IMR-90 (cell line): ENCODE measurements around the gene SLC9A9.

Experiments used
- BHLHE40 ChIP-seq: fragments of 150-350 bp; IDR thresholded peaks from 2 replicates; pipeline ENCODE4 v1.6.1; 2016; ENCODE audit warnings: mild to moderate bottlenecking, low read depth, low read length
- CEBPB ChIP-seq: IDR thresholded peaks from 2 replicates; pipeline ENCODE4 v1.6.1; 2012; ENCODE audit warnings: low read depth, low read length, improper control_type of control experiment
- CHD1 ChIP-seq: IDR thresholded peaks from 2 replicates; pipeline ENCODE4 v1.6.1; 2012; ENCODE audit warnings: low read depth, low read length, improper control_type of control experiment
- MAZ ChIP-seq: IDR thresholded peaks from 2 replicates; pipeline ENCODE4 v1.6.1; 2012; ENCODE audit warnings: low read depth, mild to moderate bottlenecking, low read length, improper control_type of control experiment, moderate library complexity, borderline replicate concordance
- POLR2A ChIP-seq: IDR thresholded peaks from 2 replicates; pipeline ENCODE4 v1.6.1; 2012; ENCODE audit warnings: mild to moderate bottlenecking, low read depth, low read length
- RAD21 ChIP-seq: IDR thresholded peaks from 2 replicates; pipeline ENCODE4 v1.6.1; 2012; ENCODE audit warnings: low read length, improper control_type of control experiment
- TF ChIP-seq, protein P1 (sequence below): conservative IDR thresholded peaks from 2 replicates; pipeline ENCODE4 v1.5.1; 2012; ENCODE audit warnings: mild to moderate bottlenecking, low read depth, low read length, improper control_type of control experiment

DNA sequence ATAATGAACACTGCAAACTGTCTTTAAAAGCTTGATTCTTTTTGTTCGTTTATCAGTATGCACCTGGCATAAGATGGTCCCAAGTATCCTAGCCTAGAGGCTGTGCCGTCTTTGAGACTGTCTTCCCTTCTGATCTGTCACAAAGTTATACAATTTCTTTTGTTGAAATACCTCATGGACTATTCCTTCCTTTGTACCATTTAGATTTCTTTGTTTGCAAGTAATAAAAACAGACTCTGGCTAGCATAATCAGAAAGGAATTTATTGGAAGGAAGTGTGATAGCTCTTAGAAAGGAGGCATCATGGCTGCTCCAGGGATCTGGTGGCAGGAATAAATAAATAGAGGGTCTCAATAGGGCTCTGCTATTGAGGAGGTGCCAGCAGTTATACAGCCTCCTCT is 280.4 kb downstream of the SLC9A9 start:
- no peak for TF ChIP-seq CEBPB
- TF ChIP-seq, protein P1, sequence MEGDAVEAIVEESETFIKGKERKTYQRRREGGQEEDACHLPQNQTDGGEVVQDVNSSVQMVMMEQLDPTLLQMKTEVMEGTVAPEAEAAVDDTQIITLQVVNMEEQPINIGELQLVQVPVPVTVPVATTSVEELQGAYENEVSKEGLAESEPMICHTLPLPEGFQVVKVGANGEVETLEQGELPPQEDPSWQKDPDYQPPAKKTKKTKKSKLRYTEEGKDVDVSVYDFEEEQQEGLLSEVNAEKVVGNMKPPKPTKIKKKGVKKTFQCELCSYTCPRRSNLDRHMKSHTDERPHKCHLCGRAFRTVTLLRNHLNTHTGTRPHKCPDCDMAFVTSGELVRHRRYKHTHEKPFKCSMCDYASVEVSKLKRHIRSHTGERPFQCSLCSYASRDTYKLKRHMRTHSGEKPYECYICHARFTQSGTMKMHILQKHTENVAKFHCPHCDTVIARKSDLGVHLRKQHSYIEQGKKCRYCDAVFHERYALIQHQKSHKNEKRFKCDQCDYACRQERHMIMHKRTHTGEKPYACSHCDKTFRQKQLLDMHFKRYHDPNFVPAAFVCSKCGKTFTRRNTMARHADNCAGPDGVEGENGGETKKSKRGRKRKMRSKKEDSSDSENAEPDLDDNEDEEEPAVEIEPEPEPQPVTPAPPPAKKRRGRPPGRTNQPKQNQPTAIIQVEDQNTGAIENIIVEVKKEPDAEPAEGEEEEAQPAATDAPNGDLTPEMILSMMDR: no peak
- no peak for TF ChIP-seq CHD1
- TF ChIP-seq RAD21: no peak
- TF ChIP-seq POLR2A: no peak
- no peak for TF ChIP-seq BHLHE40
- TF ChIP-seq MAZ: no peak
